Left hindlimb (tissue), 1 donor: ENCODE data around the gene ALDH1B1.

Experiments
- DNase-seq: peaks from one replicate; pipeline ENCODE4 v3.0.0-alpha.2; 2018

Gene ALDH1B1

GRCh38 chr9:38392235-38393127 lies at the start of gene ALDH1B1:
TSS of gene ALDH1B1 (plus strand) at chr9:38392702. CDS start at chr9:38395749, 3,047 bp downstream.
- peak; percentile 87 for DNase-seq

- no peak for DNase-seq
Measured at GRCh38 chr9:38343037-38343436, 49.5 kb upstream of the ALDH1B1 start.

- no peak for DNase-seq
Measured at GRCh38 chr9:38343552-38343951, 49.0 kb upstream of the ALDH1B1 start.

- DNase-seq = no peak
Measured at GRCh38 chr9:38344566-38345324, 47.8 kb upstream of the ALDH1B1 start.

- no peak for DNase-seq
Measured at GRCh38 chr9:38345851-38346755, 46.4 kb upstream of the ALDH1B1 start.

- DNase-seq = peak; percentile 55
Measured at GRCh38 chr9:38346811-38347210, 45.7 kb upstream of the ALDH1B1 start.

- DNase-seq = no peak
Measured at GRCh38 chr9:38347271-38347671, 45.2 kb upstream of the ALDH1B1 start.

- no peak for DNase-seq
Measured at GRCh38 chr9:38347946-38348345, 44.6 kb upstream of the ALDH1B1 start.

GRCh38 chr9:38350529-38350928 lies 42.0 kb upstream of the ALDH1B1 start:
- DNase-seq = no peak

- no peak for DNase-seq
Measured at GRCh38 chr9:38352530-38353328, 39.8 kb upstream of the ALDH1B1 start.

GRCh38 chr9:38355115-38355514 lies 37.4 kb upstream of the ALDH1B1 start:
- no peak for DNase-seq

GRCh38 chr9:38355517-38356120 lies 36.9 kb upstream of the ALDH1B1 start:
- no peak for DNase-seq

GRCh38 chr9:38356851-38357250 lies 35.7 kb upstream of the ALDH1B1 start:
- DNase-seq = no peak

- DNase-seq = no peak
Measured at GRCh38 chr9:38357350-38358114, 35.0 kb upstream of the ALDH1B1 start.

GRCh38 chr9:38358390-38359296 lies 33.9 kb upstream of the ALDH1B1 start:
- no peak for DNase-seq

GRCh38 chr9:38359297-38359653 lies 33.2 kb upstream of the ALDH1B1 start:
- DNase-seq = no peak

GRCh38 chr9:38359689-38360385 lies 32.7 kb upstream of the ALDH1B1 start:
- no peak for DNase-seq

GRCh38 chr9:38360839-38361472 lies 31.5 kb upstream of the ALDH1B1 start:
- no peak for DNase-seq

- no peak for DNase-seq
Measured at GRCh38 chr9:38361473-38361850, 31.0 kb upstream of the ALDH1B1 start.
